SH-SY5Y (cell line): ENCODE measurements around the gene PLK4.

ENCODE experiments used
- GATA2 ChIP-seq: IDR thresholded peaks from 2 replicates; pipeline ENCODE4 v1.6.1; 2011; ENCODE audit warnings: mild to moderate bottlenecking, low read depth, low read length
- GATA3 ChIP-seq: IDR thresholded peaks from 2 replicates; pipeline ENCODE4 v1.6.1; 2011; ENCODE audit warnings: low read depth, mild to moderate bottlenecking, low read length, moderate library complexity

- TF ChIP-seq GATA2: no peak
- no peak for TF ChIP-seq GATA3
Observed at GRCh38 chr4:127936974-127937373, 56.3 kb downstream of the PLK4 start.
